ENCODE measurements around the gene NSA2.
A peak's percentile ranks its signal among the peaks of the same experiment; 100 is the strongest.
"Not testable (repeated sequence)": the region's sequence is repeated elsewhere in the genome, so short reads cannot be mapped to it uniquely, and the experiment has no call there.

The NSA2 gene

GRCh38 chr5:74766849-74767578, at the start of gene NSA2, which contains the start of gene GFM2:
Gene NSA2 (plus strand): TSS chr5:74767249. CDS start chr5:74767361, 112 bp downstream.
Gene GFM2 (minus strand): TSS chr5:74767117. CDS start chr5:74763742, 3,375 bp downstream.
- DNase-seq (ENCODE audit: extremely low spot score) = peak; percentile 86
- TF ChIP-seq CTCF (IDR thresholded peaks at IDR 0.05; ENCODE audit: control extremely low read depth, extremely low read depth, low read depth, missing control alignments) = no peak
- CTCF ChIA-PET = interaction anchor here (0.9 to 1.8 kb wide), 10 partner anchors 8 to 30 kb away, joined by 3 to 7 read pairs (median 4); no protein-coding TSS in a partner anchor
- POLR2A ChIA-PET = no interaction called here

GRCh38 chr5:74717596-74717995, 49.5 kb upstream of the NSA2 start:
- ChIA-PET CTCF (interaction anchor here (1.3 to 1.7 kb wide), 2 partner anchors 21 to 43 kb away, joined by 3 to 6 read pairs; no protein-coding TSS in a partner anchor), POLR2A (no interaction called here)
- no peak for TF ChIP-seq CTCF (IDR thresholded peaks at IDR 0.05; ENCODE audit: control extremely low read depth, extremely low read depth, low read depth, missing control alignments)
- no peak for DNase-seq (ENCODE audit: extremely low spot score)

- CTCF ChIA-PET = interaction anchor here (1.4 kb wide), 1 partner anchor 21 kb away, joined by 4 read pairs; no protein-coding TSS in a partner anchor
- POLR2A ChIA-PET = no interaction called here
- no peak for TF ChIP-seq CTCF (IDR thresholded peaks at IDR 0.05; ENCODE audit: control extremely low read depth, extremely low read depth, low read depth, missing control alignments)
Measured at GRCh38 chr5:74722271-74722670, 44.8 kb upstream of the NSA2 start.

GRCh38 chr5:74725331-74725730, 41.7 kb upstream of the NSA2 start:
- TF ChIP-seq CTCF (IDR thresholded peaks at IDR 0.05; ENCODE audit: control extremely low read depth, extremely low read depth, low read depth, missing control alignments) = no peak
- POLR2A ChIA-PET = no interaction called here
- DNase-seq (ENCODE audit: extremely low spot score) = no peak
- CTCF ChIA-PET = interaction anchor here (2.5 kb wide), 1 partner anchor 14 kb away, joined by 12 read pairs; no protein-coding TSS in a partner anchor

More at GRCh38 chr5:74722271-74722670, 44.8 kb upstream of the NSA2 start:
- no peak for DNase-seq (ENCODE audit: extremely low spot score)

GRCh38 chr5:74736759-74737158, 30.3 kb upstream of the NSA2 start:
- TF ChIP-seq CTCF (IDR thresholded peaks at IDR 0.05; ENCODE audit: control extremely low read depth, extremely low read depth, low read depth, missing control alignments) = no peak
- no peak for DNase-seq (ENCODE audit: extremely low spot score)
- ChIA-PET POLR2A (no interaction called here), CTCF (interaction anchor here (0.7 to 1.0 kb wide), 2 partner anchors 21 kb away, joined by 3 read pairs; no protein-coding TSS in a partner anchor)

- no peak for DNase-seq (ENCODE audit: extremely low spot score)
- ChIA-PET POLR2A (no interaction called here), CTCF (interaction anchor here (1.4 to 2.0 kb wide), 6 partner anchors 9 to 26 kb away, joined by 3 to 12 read pairs (median 5); no protein-coding TSS in a partner anchor)
- no peak for TF ChIP-seq CTCF (IDR thresholded peaks at IDR 0.05; ENCODE audit: control extremely low read depth, extremely low read depth, low read depth, missing control alignments)
Measured at GRCh38 chr5:74738406-74738805, 28.6 kb upstream of the NSA2 start.

- CTCF ChIA-PET; DNase-seq (ENCODE audit: extremely low spot score): not testable (repeated sequence)
- POLR2A ChIA-PET = interaction anchor here (0.6 kb wide), 1 partner anchor 831 kb away, joined by 4 read pairs; no protein-coding TSS in a partner anchor
Measured at GRCh38 chr5:74748742-74749141, 18.3 kb upstream of the NSA2 start.

Measured in GM10248 (cell line).